Glomerular endothelial cell (primary cell): ENCODE data around the gene ZNHIT1. TPM values are rescaled to one million over a fixed set of nuclear protein-coding genes. Genes with fewer than 3 reads are reported as not detected.

Experiments used
- DNase-seq: peaks from one replicate; pipeline ENCODE4 v3.0.0-alpha.2; 2011; ENCODE audit warnings: low read depth, low spot score; ENCODE audit errors: extremely low read depth
- total RNA-seq: library from RNA; depleted of rRNA; stranded (reverse); fragments of >200 nt; gene quantifications from 2 replicates; pipeline ENCODE4 v1.2.3, GENCODE V29; 2015

The ZNHIT1 gene
- 148 and 172 TPM in 2 replicates for total RNA-seq

- DNase-seq, result peak; percentile 96
Observed at GRCh38 chr7:101217388-101218235, at the start of gene ZNHIT1, which contains the start of gene PLOD3. TSS of gene ZNHIT1 (plus strand) at chr7:101218165. CDS start at chr7:101218196, 31 bp downstream. TSS of gene PLOD3 (minus strand) at chr7:101217581. CDS start at chr7:101217274, 307 bp downstream.

GRCh38 chr7:101168412-101169049, 49.4 kb upstream of the ZNHIT1 start:
- DNase-seq, result no peak

GRCh38 chr7:101169110-101169837, 48.7 kb upstream of the ZNHIT1 start:
- no peak for DNase-seq

GRCh38 chr7:101169838-101170551, 48.0 kb upstream of the ZNHIT1 start:
- no peak for DNase-seq

DNA sequence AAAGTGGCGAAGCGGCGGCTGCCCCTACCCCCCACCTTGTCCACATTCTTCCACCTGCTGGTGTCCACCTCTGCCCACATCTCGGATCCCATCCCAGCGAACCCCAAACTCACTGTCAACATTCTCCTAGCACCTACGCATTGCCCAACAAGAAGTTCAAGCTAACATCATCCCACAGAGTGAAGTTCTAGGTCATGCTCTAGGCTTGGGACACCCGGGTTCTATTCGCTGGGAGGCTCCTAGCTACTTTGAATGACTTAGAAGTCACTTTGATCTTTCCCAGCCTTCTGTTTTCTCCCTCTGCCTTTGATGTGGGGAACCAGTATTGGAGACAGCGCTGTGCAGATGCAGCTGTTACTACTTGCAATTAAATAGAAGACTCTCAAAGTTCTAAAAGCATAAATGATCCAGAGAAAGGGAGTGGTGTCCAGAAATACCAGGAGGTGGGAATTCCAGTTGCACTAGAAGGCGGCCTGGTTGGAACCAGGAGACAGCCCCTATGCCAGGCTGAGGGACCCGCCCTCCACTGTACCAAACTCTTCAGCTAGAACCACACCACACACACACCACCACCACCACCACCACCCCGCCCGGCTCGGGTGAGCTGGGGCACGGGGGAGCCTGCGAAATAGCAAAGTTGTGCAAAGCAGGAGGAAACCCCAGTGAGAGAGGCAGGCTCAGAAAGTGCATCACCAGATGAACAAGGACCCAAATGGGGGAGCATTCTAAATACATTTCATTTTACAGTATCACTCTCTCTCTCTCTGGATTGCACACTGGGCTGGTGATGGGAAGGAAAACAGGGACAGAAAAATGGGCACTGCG, 47.1 kb upstream of the ZNHIT1 start:
- DNase-seq, result no peak

DNA sequence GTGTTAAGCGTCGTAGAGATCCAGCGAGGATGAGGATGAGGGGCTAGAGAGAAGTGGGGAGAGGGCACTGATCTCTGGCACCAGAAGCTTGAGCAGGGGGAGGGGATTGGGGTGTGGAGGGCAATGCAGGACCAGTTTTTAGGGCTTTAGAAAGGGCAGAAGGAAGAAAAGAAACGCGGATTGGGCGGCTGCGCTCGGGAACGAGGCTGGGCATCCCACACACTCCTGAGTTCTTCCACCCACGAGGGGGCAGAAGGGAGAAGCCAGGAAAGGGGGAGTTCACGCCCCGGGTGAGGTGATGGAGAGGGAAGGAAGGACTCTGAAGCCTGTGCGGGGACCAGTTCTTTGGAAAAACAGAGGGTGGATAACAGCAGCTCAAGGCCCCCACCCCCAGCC, 46.5 kb upstream of the ZNHIT1 start:
- no peak for DNase-seq

- no peak for DNase-seq
Observed at GRCh38 chr7:101172005-101172853, 45.7 kb upstream of the ZNHIT1 start.

- DNase-seq, result no peak
Observed at GRCh38 chr7:101172854-101173751, 44.9 kb upstream of the ZNHIT1 start.

DNA sequence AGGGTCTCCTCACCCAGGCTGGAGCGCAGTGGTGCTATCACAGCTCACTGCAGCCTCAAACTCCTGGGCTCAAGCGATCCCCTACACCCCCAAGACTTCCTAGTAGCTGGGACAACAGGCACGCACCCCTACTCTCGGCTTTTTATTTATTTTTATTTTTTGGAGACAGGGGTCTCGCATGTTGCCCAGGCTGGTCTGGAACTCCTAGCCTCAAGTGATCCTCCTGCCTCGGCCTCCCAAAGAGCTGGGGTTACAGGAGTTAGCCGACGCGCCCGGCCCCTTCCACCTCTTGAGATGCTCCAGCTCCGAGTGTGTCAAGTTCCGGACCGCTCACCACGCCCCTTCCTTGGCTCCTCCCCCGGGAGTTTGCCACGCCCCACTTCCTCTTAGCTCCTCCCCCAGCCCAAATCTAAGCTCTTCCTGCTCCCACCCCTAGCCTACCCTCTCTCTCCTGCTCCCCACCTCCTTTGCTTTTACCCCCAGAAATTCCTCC, 44.2 kb upstream of the ZNHIT1 start:
- DNase-seq, result no peak

GRCh38 chr7:101174322-101174854, 43.6 kb upstream of the ZNHIT1 start:
- no peak for DNase-seq

DNA sequence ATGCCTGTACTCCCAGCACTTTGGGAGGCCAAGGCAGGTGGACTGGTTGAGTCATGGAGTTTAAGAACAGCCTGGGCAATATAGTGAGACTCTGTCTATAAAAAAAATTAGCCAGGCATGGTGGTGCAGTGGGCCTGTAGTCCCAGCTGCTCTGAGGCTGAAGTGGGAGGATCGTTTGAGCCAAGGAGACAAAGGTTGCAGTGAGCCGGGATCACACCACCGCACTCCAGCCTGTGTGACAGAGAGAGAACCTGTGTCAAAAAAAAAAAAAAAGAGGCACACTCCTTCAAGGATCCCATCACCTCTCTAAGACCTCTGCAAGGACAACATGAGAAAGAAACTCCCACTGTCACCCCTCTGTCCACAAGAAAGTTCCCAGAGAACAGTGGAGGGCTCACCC, 42.3 kb upstream of the ZNHIT1 start:
- DNase-seq, result no peak

GRCh38 chr7:101177644-101178043, 40.3 kb upstream of the ZNHIT1 start:
- no peak for DNase-seq

- DNase-seq, result no peak
Observed at GRCh38 chr7:101179117-101179516, 38.8 kb upstream of the ZNHIT1 start.

GRCh38 chr7:101179713-101180112, 38.3 kb upstream of the ZNHIT1 start:
- no peak for DNase-seq

- no peak for DNase-seq
Observed at GRCh38 chr7:101180130-101180755, 37.7 kb upstream of the ZNHIT1 start, which contains the start of gene NAT16. TSS of gene NAT16 (minus strand) at chr7:101180293. CDS start at chr7:101174807, 5,486 bp downstream.

- DNase-seq, result no peak
Observed at GRCh38 chr7:101185258-101185839, 32.6 kb upstream of the ZNHIT1 start.

GRCh38 chr7:101186194-101186593, 31.8 kb upstream of the ZNHIT1 start:
- no peak for DNase-seq
